Measurements from ENCODE around the gene MACROH2A1.
A peak's percentile ranks its signal among the peaks of the same experiment; 100 is the strongest.

The MACROH2A1 gene

DNA sequence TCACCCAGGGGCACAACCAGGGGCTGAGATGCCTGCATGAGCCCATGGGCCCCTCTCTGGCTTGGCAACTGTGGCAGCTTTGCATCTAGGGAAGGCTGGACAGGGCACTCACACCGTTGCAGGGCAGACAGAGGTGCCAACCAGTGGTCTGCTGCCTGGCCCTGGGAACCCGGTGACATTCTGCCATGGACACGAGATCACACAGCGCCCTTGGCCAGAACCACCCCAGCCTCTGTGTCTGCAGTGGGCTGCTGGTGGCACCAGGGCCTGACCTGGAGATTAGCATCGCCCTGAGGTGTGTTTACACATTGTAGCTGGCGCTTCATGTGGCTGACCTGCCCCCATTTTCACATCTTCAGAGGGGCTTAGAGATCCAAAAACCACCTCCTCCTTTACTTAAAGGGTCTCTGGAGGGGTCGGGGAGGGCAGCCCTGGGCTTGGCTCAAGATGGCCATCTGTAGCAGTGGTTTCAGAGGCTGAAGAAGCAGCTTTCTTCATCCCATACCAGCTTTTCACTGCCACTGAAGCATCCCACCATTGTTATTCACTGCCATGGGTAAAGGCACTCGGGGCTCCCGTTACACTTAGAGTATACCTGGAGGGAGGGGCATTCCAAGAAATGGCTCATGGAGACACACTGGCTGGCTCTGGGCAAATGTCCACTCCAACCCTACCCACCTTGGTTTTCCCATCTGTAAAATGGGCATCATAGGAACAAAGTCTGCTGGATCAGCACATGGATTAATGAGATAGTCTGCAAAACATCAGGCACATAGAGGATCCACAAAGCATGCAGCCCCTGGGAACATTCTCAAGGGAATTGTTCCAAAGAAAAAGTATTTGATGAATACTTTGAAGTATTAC lies 36.7 kb upstream of the MACROH2A1 start:
- no peak for DNase-seq

DNA sequence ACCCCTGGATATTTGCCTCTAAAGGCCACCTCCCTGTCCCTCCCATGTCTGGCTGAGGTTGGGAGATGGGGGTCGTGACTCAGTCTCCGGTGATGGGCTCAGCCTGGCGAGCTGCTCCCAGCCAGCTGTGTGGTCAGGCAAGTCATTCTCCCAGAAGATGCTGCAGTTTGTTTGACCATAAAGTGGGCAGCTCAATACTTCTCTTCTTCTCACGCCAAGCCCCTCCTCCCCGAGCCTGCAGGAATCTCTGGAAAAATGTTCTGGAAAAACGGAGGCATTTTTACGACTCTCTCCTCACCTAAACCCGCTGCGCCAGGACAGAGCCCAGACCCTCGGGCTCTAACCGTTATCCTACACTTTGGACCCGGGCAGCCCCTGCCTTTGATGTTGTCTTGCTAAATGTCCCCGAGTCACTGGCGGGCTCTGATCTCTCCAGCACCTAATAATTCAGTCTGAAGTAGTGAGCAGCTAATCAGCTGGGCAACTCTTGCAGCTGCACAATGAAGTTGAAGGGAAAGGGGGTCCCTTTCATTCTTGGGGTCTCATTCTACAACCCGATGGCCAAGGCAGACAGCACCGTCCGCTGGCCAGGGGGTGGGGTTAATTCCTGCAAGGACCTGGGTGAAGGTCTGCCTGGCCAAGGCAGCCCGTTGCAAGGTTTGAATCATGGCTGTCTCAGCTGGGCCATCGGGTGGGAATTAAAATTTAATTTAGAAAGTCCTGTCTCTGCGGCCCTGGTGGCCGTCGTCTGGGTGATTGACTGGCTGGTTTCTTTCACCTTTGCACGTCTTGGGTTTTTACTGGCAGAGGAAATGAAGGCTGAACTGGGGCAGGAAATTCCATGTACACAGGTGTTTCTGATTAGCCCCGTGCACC lies 35.8 kb upstream of the MACROH2A1 start:
- DNase-seq: no peak

DNA sequence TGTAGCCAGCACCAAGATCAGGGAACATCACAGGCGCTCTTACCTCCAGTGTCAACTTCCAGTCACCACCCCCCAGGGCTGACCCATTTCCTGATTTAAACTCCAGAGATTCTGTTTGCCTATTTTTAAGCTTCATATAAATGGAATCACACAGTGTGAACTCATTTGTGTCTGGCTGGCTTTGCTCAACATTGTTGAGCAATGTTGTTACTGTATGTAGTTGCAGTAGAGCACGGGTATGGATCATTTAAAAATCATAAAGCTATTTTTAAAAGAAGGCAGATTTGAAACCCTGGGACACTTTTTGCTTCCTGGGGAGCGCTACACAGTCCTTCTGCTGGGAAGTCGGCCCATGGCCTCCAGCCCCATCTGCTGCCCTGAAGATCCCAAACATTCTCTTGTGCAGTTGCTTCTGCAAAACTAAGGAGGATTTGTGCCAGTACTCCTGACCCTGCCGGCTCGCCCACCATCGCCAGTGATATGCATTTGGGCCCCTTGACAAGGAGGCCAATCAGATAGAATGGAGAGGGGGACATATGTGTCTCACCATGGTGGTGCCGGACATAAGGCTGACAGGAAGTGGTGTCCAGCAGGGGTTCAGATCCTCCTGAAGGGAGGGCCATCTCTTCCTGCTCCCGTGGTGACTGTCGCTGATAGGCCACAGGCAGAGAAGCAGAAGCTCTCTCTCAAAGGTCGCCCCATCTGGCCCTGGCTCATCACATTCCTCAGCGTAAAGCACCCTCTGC lies 34.8 kb upstream of the MACROH2A1 start:
- no peak for DNase-seq

DNA sequence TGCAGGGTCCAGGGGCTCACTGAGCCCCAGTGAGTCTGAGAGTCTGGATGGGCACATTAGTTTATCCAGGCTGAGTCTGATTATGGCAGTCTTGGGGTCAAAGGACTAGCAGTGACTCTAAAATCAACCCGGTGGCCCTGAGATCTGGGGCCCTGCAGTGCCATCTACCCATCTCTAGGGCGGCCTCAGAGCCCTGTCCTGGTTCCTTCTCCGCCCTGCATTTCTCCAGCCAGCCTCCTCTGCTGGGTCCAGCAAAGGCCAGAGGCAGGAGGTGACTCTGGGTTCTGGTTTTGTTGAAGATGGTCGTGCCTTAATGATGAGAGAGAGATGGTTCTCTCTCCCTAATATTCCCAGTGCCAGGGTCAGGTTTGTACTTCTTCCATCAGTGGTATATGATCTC lies 33.1 kb upstream of the MACROH2A1 start:
- DNase-seq: no peak

DNA sequence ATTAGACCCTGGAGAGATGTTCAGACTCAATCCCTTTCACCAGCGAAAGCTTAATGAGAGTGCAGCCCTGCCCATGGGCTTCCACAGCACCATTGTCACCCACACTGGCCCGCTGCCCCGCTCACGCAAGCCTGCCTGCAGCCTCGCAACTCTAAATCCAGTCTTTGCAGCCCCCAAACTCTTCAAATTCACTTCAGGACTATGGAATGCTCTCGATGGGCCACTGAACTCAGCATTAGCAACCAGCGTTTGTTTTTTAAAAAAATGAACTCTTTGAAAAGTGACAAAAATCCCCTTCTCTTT lies 31.1 kb upstream of the MACROH2A1 start:
- no peak for DNase-seq

DNA sequence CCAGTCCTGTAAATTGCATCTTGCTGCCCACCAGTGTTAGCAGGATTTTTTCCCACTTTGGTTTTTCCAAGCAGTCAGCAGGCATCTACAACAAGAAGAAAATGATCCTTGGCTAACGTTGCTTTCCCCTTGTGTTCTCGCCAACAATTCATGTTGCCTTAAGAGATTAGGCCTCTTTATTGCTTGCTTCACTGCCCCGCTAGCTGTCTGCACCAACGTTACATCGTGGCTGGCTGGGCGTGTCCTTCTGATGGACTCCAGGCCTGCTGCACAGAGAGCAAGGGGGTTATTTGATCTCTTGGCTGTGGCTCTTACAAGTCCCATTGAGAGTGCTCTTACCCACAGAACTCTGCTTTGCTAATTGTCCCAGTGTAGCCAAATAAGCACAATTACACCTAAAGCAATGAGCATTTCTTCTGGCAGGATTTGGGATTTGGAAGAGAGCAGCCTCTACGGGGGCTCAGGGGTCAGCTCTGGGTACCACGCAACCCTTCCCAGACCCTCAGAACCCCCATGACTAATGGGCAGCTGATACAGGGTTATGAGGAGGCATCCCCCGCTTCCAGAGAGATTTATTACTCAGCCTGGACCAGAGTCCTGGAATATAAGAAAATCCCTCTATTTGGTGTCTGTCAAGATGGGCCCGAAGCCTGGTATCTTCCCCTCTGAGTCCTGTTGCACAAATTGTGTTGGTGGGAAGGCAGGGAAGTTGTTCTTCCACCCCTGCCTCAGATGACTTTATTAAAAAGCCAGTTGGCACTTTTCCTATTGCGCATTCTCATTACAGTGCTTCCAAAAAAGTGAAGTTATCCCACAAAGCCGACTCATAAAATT lies 30.5 kb upstream of the MACROH2A1 start:
- DNase-seq: no peak

DNA sequence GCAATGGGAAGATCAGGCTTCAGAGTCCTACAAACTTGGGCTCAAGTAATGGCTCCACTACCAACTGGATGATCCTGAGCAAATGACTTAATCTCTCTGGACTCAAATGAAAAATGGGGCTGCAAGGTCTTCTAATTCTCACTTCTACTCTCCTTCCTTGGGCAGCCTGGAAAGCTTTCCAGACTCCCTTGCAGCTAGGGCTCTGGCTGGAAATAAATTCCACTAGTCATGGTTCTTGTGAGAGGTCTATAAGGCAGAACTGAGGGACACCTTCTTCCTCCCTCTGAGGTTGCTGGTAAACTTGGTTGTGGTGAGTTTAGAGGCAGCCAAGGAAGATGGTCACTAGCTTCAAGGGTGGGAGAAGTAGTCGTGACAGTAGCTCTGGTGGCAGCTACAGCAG lies 29.6 kb upstream of the MACROH2A1 start:
- no peak for DNase-seq

DNA sequence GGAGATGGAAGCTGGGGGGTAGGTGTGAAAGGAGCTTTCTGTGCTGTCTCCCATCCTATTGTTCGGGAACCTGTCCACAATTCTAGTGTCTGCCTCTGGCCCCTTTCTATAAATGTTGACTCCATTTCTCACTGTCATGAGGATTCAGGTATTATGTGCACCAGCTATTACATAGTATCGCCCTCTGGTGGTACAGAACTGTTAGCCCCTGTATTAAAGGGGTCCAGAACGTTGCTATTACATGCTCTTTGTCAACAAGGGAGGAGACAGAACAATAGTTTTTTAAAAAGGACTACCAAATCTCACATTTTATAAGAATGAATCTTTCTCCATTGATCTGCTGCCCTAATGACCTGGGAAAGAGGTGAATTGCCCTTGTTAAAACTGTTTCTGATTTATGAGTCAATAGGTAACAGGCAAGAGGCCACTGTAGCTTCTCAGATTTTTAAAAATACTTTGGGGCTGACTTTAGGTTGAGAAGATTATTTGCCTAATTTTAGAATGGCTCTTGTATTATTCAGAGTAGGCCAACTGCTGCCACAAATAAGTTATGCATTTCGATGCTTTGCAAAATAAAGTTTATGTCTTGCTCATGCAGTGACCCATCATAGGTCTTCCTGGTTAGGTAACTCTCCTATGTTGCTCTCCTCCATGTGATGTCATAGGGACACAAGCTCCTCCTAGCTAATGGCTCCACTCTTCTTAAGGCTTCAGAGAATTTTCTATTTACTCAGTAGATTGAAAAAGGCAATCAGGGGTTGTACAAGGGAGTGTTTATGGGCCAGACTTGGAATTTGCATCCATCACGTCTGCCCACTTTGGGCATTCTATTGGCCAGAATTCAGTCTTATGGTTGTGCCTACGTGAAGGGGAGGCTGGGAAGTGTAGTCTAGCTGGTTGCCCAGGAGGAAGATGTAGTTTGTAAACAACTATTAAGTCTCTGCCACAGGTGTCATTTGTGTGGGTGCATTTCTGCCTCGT lies 27.4 kb upstream of the MACROH2A1 start:
- no peak for DNase-seq

DNA sequence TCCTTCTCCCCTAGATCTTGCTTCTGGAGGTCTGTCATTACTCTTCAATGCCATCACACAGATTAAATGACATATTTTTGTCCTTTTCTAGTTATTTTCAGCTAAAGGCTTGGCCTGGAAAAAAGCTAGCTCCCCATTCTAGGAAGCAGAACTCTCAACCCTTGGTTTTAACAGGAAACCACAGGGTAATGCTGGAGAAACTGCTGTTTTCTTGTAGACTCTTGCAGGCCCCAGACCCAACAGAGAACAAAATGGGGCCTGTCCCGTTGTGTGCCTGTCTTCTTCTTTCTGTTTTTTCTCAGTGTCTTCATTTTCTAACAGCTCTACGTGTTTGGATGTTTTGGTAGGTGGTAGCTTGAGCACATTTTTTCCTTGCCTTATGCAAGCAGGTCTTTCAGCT lies 26.6 kb upstream of the MACROH2A1 start:
- no peak for DNase-seq

DNA sequence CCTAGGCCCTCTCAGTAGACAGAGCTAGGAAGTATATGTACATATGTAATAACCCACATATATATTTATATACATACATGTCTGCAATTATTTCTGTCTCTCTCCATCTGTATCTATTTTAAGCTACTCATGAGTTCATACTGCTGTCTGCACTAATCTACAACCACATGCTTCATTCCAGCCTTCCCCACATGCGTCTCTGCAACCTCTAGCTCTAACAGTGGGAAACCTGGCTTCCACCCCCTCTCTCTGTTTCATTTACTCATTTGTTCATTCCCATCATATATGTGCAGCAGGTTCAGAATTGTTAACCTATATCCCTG lies 24.8 kb upstream of the MACROH2A1 start:
- DNase-seq: no peak

DNA sequence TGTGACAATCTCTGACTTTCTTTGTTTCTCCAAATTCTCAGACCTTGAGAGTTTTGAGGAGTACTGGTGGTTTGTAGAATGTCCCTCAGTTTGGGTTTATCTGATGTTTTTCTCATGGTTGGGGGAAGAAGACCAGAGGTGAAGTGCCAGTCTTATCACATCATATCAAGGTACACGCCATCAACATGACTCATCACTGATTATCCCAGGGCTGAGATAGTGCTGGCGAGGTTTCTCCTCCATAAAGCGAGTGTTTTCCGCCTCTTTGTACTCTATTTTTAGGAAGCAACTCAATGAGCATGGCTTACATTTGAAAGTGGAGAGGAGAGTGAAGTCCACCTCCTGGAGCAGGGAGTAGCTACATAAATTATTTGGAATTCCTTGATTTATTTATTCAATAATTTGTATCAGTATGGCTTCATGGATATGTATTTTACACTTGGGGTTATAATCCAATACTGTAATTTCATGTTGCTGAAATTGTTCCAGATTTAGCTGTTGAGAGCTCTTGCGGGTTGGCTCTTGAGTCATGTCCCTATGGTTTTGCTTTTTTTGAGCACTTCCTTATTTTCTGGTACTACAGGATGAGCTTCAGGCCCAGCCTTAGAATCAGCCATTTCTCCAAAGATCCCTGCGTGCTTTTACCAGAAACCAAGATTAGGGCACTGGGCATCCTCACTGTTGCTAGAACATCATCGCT lies 24.3 kb upstream of the MACROH2A1 start:
- DNase-seq: no peak

DNA sequence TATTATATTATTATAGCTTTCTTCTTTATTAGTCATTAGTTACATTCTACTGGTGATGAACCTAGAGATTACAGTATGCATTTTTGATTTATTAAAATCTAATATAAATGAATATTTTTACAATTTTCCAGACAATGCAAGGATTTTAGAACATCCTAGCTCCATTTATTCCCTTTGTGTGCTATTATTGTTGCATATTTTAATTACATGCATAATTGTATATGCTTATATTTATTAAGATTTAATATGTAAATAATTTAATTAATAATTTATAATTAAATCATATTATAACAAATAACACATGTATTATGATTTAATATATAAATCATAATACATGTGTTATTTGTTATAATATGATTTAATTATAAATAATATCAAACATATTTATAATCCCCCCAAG lies 23.4 kb upstream of the MACROH2A1 start:
- no peak for DNase-seq

DNA sequence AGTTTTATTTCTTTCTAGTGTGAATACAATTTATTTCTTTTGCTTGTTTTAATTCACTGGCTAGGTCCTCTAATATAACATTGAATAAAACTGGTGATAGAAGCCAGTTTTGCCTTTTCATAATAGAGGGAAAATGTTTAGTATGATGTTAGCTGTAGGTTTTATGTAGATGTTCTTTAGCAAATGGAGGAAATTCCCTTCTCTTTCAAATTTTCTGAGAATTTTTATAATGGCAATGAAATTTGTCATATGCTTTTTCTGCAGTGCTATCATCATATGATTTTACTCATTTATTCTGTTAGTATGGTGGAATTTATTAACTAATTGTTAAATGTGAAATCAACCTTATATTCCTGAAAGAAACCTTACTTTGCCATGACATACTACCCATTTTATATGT lies 18.1 kb upstream of the MACROH2A1 start:
- DNase-seq: no peak

DNA sequence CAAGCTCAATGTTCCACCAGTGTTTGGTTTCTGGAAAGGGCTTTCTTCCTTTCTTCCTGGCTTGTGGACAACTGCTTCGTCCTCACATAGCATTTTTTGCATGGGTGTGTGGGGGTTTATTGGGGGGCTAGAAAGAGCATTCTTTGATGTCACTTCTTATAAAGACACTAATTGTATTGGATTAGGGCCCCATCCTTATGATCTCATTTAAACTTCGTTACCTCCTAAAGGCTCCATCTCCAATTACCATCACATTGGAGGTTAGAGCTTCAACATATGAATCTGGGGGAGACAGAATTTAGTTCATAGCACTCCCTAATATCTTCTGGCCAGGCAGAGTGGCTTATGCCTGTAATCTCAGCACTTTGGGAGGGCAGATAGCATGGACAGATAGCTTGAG lies 6.1 kb upstream of the MACROH2A1 start:
- DNase-seq: no peak

DNA sequence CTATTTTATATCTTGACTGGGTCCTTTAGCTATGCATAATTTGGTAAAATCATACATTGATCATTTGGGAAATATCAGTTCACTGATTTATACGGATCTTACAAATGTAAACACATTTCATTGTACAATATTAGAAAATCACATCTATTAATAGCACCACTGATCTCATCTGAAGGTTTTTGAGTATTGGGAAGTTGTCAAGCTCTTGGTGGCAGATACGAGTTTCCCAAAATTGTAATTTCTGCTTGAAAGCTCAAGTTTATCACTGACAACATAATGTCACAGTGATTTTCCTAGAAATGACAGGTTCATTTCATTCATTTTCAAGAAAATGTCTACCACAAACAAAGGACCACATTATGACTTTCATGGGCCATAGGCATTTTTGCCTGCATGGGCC lies 3.0 kb upstream of the MACROH2A1 start:
- DNase-seq: no peak

DNA sequence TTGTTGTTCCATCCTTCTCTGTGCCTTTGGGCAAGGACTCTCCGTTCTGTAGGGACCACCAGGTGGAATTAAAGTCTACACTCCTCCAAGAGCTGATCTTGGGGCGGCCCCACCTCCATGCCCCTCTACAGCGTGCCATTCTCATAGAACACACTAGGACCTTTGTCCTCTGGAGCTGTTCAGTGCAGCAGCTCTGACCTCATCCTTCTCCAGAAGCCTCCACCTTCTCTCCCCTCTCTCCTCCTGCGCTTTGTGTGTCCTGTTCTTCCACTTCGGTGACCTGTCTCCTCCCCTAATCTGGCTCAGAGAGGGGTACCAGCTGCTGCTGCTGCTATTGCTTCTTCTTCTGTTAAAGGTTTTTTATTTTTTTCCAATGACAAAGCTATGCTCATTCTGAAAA lies 1.8 kb upstream of the MACROH2A1 start:
- DNase-seq: peak; percentile 83

DNA sequence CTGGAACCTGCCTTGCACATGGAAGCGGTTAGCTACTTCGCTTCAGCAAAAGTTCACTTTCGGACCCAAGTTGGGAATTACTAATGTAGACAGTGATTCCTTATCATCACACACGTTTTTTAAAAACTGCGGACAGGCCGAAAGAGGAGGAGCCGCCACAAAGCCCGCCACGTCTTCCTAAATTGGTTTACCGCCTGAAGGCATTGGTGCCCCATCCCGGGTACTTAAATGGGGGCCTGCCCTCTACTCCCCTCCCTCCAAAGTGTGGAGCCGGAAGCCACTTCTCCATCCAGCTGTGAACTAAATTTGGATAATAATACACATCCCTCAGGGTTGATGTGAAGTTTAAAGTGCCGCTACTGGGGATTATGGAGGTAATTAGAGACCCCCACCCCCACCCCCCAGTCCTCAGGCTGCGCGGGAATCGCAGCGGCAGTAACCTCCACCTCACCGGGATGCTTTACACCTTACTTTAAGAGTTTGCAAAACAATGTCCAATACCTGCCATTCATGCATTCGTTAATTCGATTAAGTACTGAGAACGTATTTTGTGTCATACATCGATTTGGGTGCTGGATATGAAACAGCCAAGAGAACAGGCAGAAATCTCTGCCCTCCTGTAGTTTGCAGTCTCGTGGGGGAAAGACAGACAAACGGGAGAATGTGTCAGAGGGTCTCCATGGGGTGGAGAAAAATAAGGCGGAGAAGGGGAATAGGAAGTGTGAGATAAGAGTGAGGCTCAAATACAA lies 937 bp upstream of the MACROH2A1 start:
- no peak for DNase-seq

DNA sequence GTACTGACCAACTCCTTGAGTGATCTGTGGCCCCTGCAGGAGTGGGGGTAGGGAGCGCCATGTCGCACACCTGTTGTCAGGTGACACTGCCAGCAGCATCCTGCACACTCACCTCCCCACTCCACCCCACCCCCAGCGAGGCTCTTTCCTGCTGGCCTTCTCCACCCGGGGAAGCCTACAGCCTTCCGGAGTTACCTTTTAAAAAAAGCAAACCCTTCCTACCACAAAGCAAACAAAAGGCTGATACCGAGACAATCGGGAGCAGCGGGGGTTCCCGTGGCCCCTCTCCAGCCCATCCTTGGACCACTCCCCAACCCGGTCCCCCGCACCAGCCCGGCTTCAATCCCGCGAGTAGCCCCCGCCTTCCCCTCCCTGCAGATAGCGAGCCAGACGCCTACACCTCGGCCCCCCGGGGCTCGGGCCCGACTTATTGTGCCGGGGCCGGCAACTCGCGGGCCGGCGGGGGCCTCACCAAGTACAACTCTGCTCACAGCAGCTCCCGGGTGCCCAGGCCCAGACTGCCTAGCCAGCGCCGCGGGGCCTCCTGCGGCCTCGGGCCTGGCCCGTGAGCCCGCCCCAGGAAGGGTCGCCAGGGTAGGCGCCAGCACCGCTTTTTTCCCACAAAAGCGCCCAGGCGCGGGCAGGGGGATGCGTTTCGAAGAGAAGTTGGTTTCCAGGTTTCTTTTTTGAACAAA lies 724 bp downstream of the MACROH2A1 start:
- peak; percentile 70 for DNase-seq

DNA sequence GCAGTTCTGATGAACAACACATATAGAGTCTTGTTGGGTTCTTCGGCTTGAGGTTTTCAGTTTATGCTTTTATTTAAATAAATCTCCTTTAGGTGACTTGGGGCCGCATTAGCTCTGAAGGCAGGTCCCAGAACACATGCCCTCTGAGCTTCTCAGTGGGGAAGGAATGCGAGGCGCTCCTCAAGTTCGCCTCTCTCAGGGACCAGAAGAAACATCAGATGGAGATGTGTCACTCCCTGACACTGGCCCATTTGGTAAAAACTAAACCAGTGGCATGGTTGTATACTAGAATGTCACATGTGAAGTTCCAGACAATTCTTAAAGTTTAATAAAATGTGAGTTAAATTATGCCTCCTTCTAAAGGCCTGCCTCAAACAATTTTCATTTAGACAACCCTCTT lies 1.9 kb downstream of the MACROH2A1 start:
- no peak for DNase-seq

Measured in retina (tissue), 1 donor.